Measurements from ENCODE around the gene ARSG. TPM values are rescaled to one million over a fixed set of nuclear protein-coding genes. Genes with fewer than 3 reads are reported as not detected.
"Not testable (repeated sequence)": the region's sequence is repeated elsewhere in the genome, so short reads cannot be mapped to it uniquely, and the experiment has no call there.

The ARSG gene
- total and polyA plus RNA-seq, 2 of the 8 experiments (the other 6 are each of a cell fraction or from before 2014, with no cell fraction given), result 3.3 to 4.0 TPM

- H3K4me3 ChIP-seq (ENCODE audit: extremely low read depth in 1 of 4, insufficient read depth in 2 of 4, low read depth in 3 of 4, low read length in 4 of 4); H3K79me2 ChIP-seq (ENCODE audit: control insufficient read depth in 1 of 2, insufficient read depth in 2 of 2, low read length in 2 of 2); FAIRE-seq; H3K27ac ChIP-seq (ENCODE audit: low read depth, low read length); DNase-seq (ENCODE audit: low read depth in 1 of 2, low spot score in 2 of 2); H3K4me1 ChIP-seq (replicated peaks in 1 of 4; ENCODE audit: control insufficient read depth in 3 of 4, insufficient read depth in 4 of 4, low read length in 3 of 4); H3K4me2 ChIP-seq (ENCODE audit: insufficient read depth in 1 of 2, low read depth in 2 of 2, low read length in 2 of 2); H2BK15ac ChIP-seq (ENCODE audit: low read length); H2BK5ac ChIP-seq (ENCODE audit: low read depth, low read length); H2AK5ac ChIP-seq (ENCODE audit: low read depth, low read length); H4K20me1 ChIP-seq (replicated peaks in 1 of 2; ENCODE audit: control insufficient read depth in 1 of 2, insufficient read depth in 2 of 2, low read length in 2 of 2); H3K27me3 ChIP-seq (replicated peaks in 1 of 4; ENCODE audit: control insufficient read depth in 3 of 4, extremely low read depth in 1 of 4, insufficient read depth in 3 of 4, low read length in 3 of 4); H2BK20ac ChIP-seq (ENCODE audit: low read length); H4K8ac ChIP-seq (ENCODE audit: extremely low read depth, insufficient read depth, low read length); H2BK120ac ChIP-seq (replicated peaks; ENCODE audit: low read depth, low read length); H3K4ac ChIP-seq (replicated peaks; ENCODE audit: insufficient read length, low read depth, low read length); POLR2A ChIA-PET (ENCODE audit: partially characterized antibody); H3K18ac ChIP-seq (ENCODE audit: extremely low read depth, low read length); H3K36me3 ChIP-seq (ENCODE audit: control insufficient read depth in 2 of 4, insufficient read depth in 4 of 4, low read length in 3 of 4); H3K23me2 ChIP-seq (ENCODE audit: low read depth, low read length); H3K14ac ChIP-seq (ENCODE audit: insufficient read length); H3K9ac ChIP-seq (replicated peaks in 1 of 4; ENCODE audit: extremely low read depth in 1 of 4, low read depth in 3 of 4, low read length in 3 of 4); H3K9me3 ChIP-seq (ENCODE audit: insufficient read depth in 2 of 2, low read depth in 1 of 2, low read length in 1 of 2); H3K56ac ChIP-seq (replicated peaks; ENCODE audit: insufficient read length, low read depth, low read length); H2AFZ ChIP-seq (ENCODE audit: low read length); H3K23ac ChIP-seq (ENCODE audit: insufficient read length); H4K5ac ChIP-seq (ENCODE audit: insufficient read length, low read depth, low read length); H4K91ac ChIP-seq (replicated peaks; ENCODE audit: insufficient read length, low read length); H2BK12ac ChIP-seq (ENCODE audit: low read depth, low read length); H3K79me1 ChIP-seq (ENCODE audit: low read depth, low read length): not testable (repeated sequence)
- CTCF ChIA-PET (ENCODE audit: partially characterized antibody), result interaction anchor here (1.0 to 1.7 kb wide), 6 partner anchors 8 to 88 kb away, joined by 3 to 10 read pairs (median 4); no protein-coding TSS in a partner anchor
- 87% methylated on average over 9 of the region's 9 CpGs; no CpG with 5 or more reads in 1 of the 2 experiments for WGBS, 2 experiments (ENCODE audit: extremely low coverage in 1 of 2, insufficient coverage in 1 of 2, insufficient read length in 1 of 2, insufficient replicate concordance in 2 of 2, low coverage in 1 of 2, low lambda C conversion rate in 2 of 2, missing lambda C conversion rate in 1 of 2)
These were observed 61.4 kb downstream of the ARSG start for GRCh38 chr17:68352671-68353070.

Measured in H1 (cell line).